ENCODE measurements around the gene CAPZB.

CAPZB gene

DNA sequence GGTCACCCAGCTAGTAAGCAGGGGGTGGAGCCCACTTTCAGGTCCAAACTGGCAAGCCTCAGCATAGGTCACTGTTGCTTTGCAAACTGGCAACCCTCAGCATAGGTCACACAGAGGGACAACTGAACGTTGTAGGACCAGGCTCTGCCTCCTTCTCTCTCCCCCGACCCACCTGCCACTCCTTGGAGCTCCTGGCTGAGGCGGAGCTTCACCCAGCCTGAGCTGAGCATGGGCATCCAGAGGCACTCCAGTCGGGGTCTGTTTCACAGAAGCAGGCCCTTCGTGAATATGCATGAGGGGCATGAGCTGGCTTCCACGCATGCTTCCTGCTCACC lies 24.2 kb downstream of the CAPZB start:
- Histone ChIP-seq H3K4me3 (ENCODE audit: insufficient read depth, low read depth, low read length, poor library complexity, severe bottlenecking) (no peak overlapping the region), H3K36me3 (ENCODE audit: control insufficient read depth, insufficient read depth, low read length) (no peaks in the 10 kb centered on the region), H3K27ac (ENCODE audit: insufficient read depth, low read length, poor library complexity, severe bottlenecking) (peak overlapping the region; percentile 54), H3K27me3 (replicated peaks; ENCODE audit: control insufficient read depth, insufficient read depth, low read length, poor library complexity, severe bottlenecking) (no peaks in the 10 kb centered on the region), H3K9me3 (ENCODE audit: control insufficient read depth, low read length) (no peaks in the 10 kb centered on the region), H3K4me1 (ENCODE audit: control insufficient read depth, insufficient read depth, low read length, poor library complexity, severe bottlenecking) (peaks cover 91% of the 10 kb centered on the region)
- DNase-seq: no peak

DNA sequence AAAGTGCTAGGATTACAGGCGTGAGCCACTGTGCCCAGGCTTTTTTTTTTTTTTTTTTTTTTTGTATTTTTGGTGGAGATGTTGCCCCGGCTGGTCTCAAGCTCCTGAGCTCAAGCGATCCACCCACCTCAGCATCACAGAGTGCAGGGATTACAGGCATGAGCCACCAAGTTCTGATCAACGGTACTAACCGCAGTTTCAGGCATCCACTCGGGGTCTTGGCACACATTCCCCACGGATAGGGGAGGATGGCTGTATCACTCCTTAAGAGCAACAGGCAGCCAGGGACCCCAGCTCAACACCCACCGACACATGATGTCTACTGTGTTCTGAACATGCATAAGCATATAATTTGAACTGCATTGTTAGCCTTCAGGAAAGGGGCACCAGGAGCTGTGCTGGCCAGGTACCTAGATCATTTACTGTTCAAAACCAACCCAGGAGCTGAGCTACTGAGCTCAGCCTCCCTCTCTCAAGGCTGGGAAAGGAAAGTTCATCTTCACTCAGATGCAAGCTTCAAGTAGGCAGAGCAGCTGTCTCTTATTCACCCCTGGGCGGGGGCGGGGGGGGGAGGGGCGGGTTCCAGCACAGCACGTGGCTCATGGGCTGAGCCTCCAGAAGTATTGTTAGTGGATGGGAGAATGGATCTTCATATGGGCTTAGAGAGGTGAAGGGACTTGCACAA lies 24.7 kb downstream of the CAPZB start:
- no peak overlapping the region for H3K4me3 ChIP-seq (ENCODE audit: insufficient read depth, low read depth, low read length, poor library complexity, severe bottlenecking)
- H3K36me3 ChIP-seq (ENCODE audit: control insufficient read depth, insufficient read depth, low read length): no peaks in the 10 kb centered on the region
- H3K27me3 ChIP-seq (replicated peaks; ENCODE audit: control insufficient read depth, insufficient read depth, low read length, poor library complexity, severe bottlenecking): no peaks in the 10 kb centered on the region
- H3K4me1 ChIP-seq (ENCODE audit: control insufficient read depth, insufficient read depth, low read length, poor library complexity, severe bottlenecking): peaks cover 91% of the 10 kb centered on the region
- no peak for DNase-seq
- no peaks in the 10 kb centered on the region for H3K9me3 ChIP-seq (ENCODE audit: control insufficient read depth, low read length)
- H3K27ac ChIP-seq (ENCODE audit: insufficient read depth, low read length, poor library complexity, severe bottlenecking): peak overlapping the region; percentile 54

GRCh38 chr1:19458815-19459417 lies 26.4 kb downstream of the CAPZB start:
- peak overlapping the region; percentile 73 for H3K27ac ChIP-seq (ENCODE audit: insufficient read depth, low read length, poor library complexity, severe bottlenecking)
- peaks cover 93% of the 10 kb centered on the region for H3K4me1 ChIP-seq (ENCODE audit: control insufficient read depth, insufficient read depth, low read length, poor library complexity, severe bottlenecking)
- H3K36me3 ChIP-seq (ENCODE audit: control insufficient read depth, insufficient read depth, low read length): no peaks in the 10 kb centered on the region
- H3K27me3 ChIP-seq (replicated peaks; ENCODE audit: control insufficient read depth, insufficient read depth, low read length, poor library complexity, severe bottlenecking): no peaks in the 10 kb centered on the region
- H3K4me3 ChIP-seq (ENCODE audit: insufficient read depth, low read depth, low read length, poor library complexity, severe bottlenecking): peak overlapping the region; percentile 41
- H3K9me3 ChIP-seq (ENCODE audit: control insufficient read depth, low read length): no peaks in the 10 kb centered on the region
- no peak for DNase-seq

- H3K27ac ChIP-seq (ENCODE audit: insufficient read depth, low read length, poor library complexity, severe bottlenecking): peak overlapping the region; percentile 36
- H3K36me3 ChIP-seq (ENCODE audit: control insufficient read depth, insufficient read depth, low read length): no peaks in the 10 kb centered on the region
- H3K27me3 ChIP-seq (replicated peaks; ENCODE audit: control insufficient read depth, insufficient read depth, low read length, poor library complexity, severe bottlenecking): no peaks in the 10 kb centered on the region
- DNase-seq: no peak
- no peaks in the 10 kb centered on the region for H3K9me3 ChIP-seq (ENCODE audit: control insufficient read depth, low read length)
- H3K4me1 ChIP-seq (ENCODE audit: control insufficient read depth, insufficient read depth, low read length, poor library complexity, severe bottlenecking): peaks cover 90% of the 10 kb centered on the region
- no peak overlapping the region for H3K4me3 ChIP-seq (ENCODE audit: insufficient read depth, low read depth, low read length, poor library complexity, severe bottlenecking)
Observed at GRCh38 chr1:19457607-19458006, 27.7 kb downstream of the CAPZB start.

DNA sequence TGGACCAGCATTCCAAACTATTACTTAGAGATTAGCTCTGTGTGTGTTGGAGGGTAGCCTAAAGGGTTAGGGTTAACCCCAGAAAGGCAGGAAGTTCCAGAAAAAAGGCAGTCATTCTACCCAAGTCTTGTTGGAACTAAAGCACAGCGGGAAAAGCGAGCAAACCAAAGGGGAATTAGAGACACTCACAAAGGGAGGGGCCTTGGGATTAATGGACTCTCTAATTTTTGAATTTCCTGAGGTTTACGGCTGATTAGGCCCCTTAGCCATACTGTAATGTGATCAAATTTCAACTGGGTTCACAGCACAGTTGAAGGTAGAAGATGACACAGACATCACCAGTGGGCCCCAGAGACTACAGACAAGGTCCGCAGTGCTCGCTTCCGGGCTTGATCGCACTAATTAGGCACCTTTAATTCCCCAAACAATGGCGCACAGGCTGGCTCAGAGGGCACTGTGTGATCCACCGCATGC lies 28.3 kb downstream of the CAPZB start:
- peaks cover 88% of the 10 kb centered on the region for H3K4me1 ChIP-seq (ENCODE audit: control insufficient read depth, insufficient read depth, low read length, poor library complexity, severe bottlenecking)

GRCh38 chr1:19455353-19455752 lies 30.0 kb downstream of the CAPZB start:
- no peaks in the 10 kb centered on the region for H3K9me3 ChIP-seq (ENCODE audit: control insufficient read depth, low read length)
- peak overlapping the region; percentile 40 for H3K27ac ChIP-seq (ENCODE audit: insufficient read depth, low read length, poor library complexity, severe bottlenecking)
- peaks cover 83% of the 10 kb centered on the region for H3K4me1 ChIP-seq (ENCODE audit: control insufficient read depth, insufficient read depth, low read length, poor library complexity, severe bottlenecking)
- H3K36me3 ChIP-seq (ENCODE audit: control insufficient read depth, insufficient read depth, low read length): no peaks in the 10 kb centered on the region
- DNase-seq: no peak
- no peak overlapping the region for H3K4me3 ChIP-seq (ENCODE audit: insufficient read depth, low read depth, low read length, poor library complexity, severe bottlenecking)
- no peaks in the 10 kb centered on the region for H3K27me3 ChIP-seq (replicated peaks; ENCODE audit: control insufficient read depth, insufficient read depth, low read length, poor library complexity, severe bottlenecking)

More for the DNA sequence above, 28.3 kb downstream of the CAPZB start:
- Histone ChIP-seq H3K9me3 (ENCODE audit: control insufficient read depth, low read length) (no peaks in the 10 kb centered on the region), H3K27ac (ENCODE audit: insufficient read depth, low read length, poor library complexity, severe bottlenecking) (peak overlapping the region; percentile 36), H3K36me3 (ENCODE audit: control insufficient read depth, insufficient read depth, low read length) (no peaks in the 10 kb centered on the region), H3K27me3 (replicated peaks; ENCODE audit: control insufficient read depth, insufficient read depth, low read length, poor library complexity, severe bottlenecking) (no peaks in the 10 kb centered on the region), H3K4me3 (ENCODE audit: insufficient read depth, low read depth, low read length, poor library complexity, severe bottlenecking) (no peak overlapping the region)
- no peak for DNase-seq

DNA sequence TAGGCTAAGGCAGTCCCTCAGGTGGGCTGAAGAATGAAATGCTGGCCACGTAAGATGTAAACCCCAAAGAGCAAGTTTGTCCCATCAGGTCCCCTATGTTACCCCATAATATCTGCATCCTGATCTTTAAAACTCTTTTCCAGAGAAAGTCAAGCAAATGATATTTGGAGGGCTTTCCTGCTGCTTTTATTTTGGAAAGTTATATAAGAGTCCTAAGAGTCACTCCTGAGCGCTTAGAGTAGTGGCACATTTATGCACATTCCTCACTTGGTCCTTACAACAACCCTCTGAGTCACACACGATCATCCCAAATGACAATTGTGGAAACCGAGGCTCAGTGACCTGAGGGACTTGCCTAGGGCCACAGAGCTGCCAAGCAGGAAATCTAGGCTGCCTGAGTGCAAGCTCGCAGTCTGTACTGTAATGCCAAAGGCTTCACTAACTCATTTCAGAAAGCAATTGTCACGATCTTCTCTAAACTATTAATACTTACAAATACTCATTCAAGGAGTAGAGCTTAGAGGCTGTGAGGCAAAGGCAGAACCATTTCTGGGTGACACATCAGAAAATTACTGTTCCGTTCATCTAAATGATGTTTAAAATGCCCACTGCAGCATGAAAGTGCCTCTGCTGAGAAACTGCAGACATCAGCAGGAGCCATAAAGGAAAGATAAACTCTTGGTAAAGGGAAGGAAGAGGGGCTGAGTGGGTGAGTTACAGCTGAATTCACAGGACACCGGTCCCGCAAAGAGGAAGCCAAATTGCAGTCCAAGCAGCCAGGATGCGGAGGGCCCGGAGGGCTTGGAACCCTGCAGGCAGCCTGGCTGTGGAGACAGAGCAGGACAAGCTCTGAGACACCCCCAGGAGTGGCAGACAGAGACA lies 30.8 kb downstream of the CAPZB start:
- peak overlapping the region; percentile 15 for H3K4me3 ChIP-seq (ENCODE audit: insufficient read depth, low read depth, low read length, poor library complexity, severe bottlenecking)
- H3K4me1 ChIP-seq (ENCODE audit: control insufficient read depth, insufficient read depth, low read length, poor library complexity, severe bottlenecking): peaks cover 75% of the 10 kb centered on the region
- H3K9me3 ChIP-seq (ENCODE audit: control insufficient read depth, low read length): no peaks in the 10 kb centered on the region
- no peaks in the 10 kb centered on the region for H3K27me3 ChIP-seq (replicated peaks; ENCODE audit: control insufficient read depth, insufficient read depth, low read length, poor library complexity, severe bottlenecking)
- DNase-seq: no peak
- no peaks in the 10 kb centered on the region for H3K36me3 ChIP-seq (ENCODE audit: control insufficient read depth, insufficient read depth, low read length)
- H3K27ac ChIP-seq (ENCODE audit: insufficient read depth, low read length, poor library complexity, severe bottlenecking): peak overlapping the region; percentile 41

GRCh38 chr1:19453741-19454201 lies 31.6 kb downstream of the CAPZB start:
- Histone ChIP-seq H3K27ac (ENCODE audit: insufficient read depth, low read length, poor library complexity, severe bottlenecking) (peak overlapping the region; percentile 22), H3K4me3 (ENCODE audit: insufficient read depth, low read depth, low read length, poor library complexity, severe bottlenecking) (no peak overlapping the region), H3K27me3 (replicated peaks; ENCODE audit: control insufficient read depth, insufficient read depth, low read length, poor library complexity, severe bottlenecking) (no peaks in the 10 kb centered on the region), H3K9me3 (ENCODE audit: control insufficient read depth, low read length) (no peaks in the 10 kb centered on the region), H3K4me1 (ENCODE audit: control insufficient read depth, insufficient read depth, low read length, poor library complexity, severe bottlenecking) (peaks cover 71% of the 10 kb centered on the region), H3K36me3 (ENCODE audit: control insufficient read depth, insufficient read depth, low read length) (peaks cover 6% of the 10 kb centered on the region)
- no peak for DNase-seq

GRCh38 chr1:19452221-19452663 lies 33.1 kb downstream of the CAPZB start:
- Histone ChIP-seq H3K27ac (ENCODE audit: insufficient read depth, low read length, poor library complexity, severe bottlenecking) (no peak overlapping the region), H3K4me1 (ENCODE audit: control insufficient read depth, insufficient read depth, low read length, poor library complexity, severe bottlenecking) (peaks cover 71% of the 10 kb centered on the region), H3K4me3 (ENCODE audit: insufficient read depth, low read depth, low read length, poor library complexity, severe bottlenecking) (no peak overlapping the region)

More at GRCh38 chr1:19452221-19452663, 33.1 kb downstream of the CAPZB start:
- no peak for DNase-seq
- Histone ChIP-seq H3K27me3 (replicated peaks; ENCODE audit: control insufficient read depth, insufficient read depth, low read length, poor library complexity, severe bottlenecking) (no peaks in the 10 kb centered on the region), H3K36me3 (ENCODE audit: control insufficient read depth, insufficient read depth, low read length) (peaks cover 21% of the 10 kb centered on the region), H3K9me3 (ENCODE audit: control insufficient read depth, low read length) (no peaks in the 10 kb centered on the region)

Data from effector memory CD4-positive, alpha-beta T cell (primary cell).